IMR-90 (cell line): ENCODE data around the gene PRR4.

Experiments used
- BHLHE40 ChIP-seq: fragments of 150-350 bp; IDR thresholded peaks from 2 replicates; pipeline ENCODE4 v1.6.1; 2016; ENCODE audit warnings: mild to moderate bottlenecking, low read depth, low read length
- FOS ChIP-seq: fragments of 150-350 bp; IDR thresholded peaks from 2 replicates; pipeline ENCODE4 v1.6.1; 2016; ENCODE audit warnings: low read depth, low read length
- MAFK ChIP-seq: IDR thresholded peaks from 2 replicates; pipeline ENCODE4 v1.6.1; 2012; ENCODE audit warnings: low read depth, low read length, improper control_type of control experiment
- MAZ ChIP-seq: IDR thresholded peaks from 2 replicates; pipeline ENCODE4 v1.6.1; 2012; ENCODE audit warnings: low read depth, mild to moderate bottlenecking, low read length, improper control_type of control experiment, moderate library complexity, borderline replicate concordance
- MXI1 ChIP-seq: IDR thresholded peaks from 2 replicates; pipeline ENCODE4 v1.6.1; 2012; ENCODE audit warnings: low read depth, mild to moderate bottlenecking, low read length, moderate library complexity, borderline replicate concordance
- POLR2A ChIP-seq: IDR thresholded peaks from 2 replicates; pipeline ENCODE4 v1.6.1; 2012; ENCODE audit warnings: mild to moderate bottlenecking, low read depth, low read length
- RAD21 ChIP-seq: IDR thresholded peaks from 2 replicates; pipeline ENCODE4 v1.6.1; 2012; ENCODE audit warnings: low read length, improper control_type of control experiment
- RCOR1 ChIP-seq: IDR thresholded peaks from 2 replicates; pipeline ENCODE4 v1.6.1; 2012; ENCODE audit warnings: mild to moderate bottlenecking, low read length, improper control_type of control experiment; ENCODE audit not compliant: insufficient replicate concordance
- SMC3 ChIP-seq: fragments of 150-350 bp; IDR thresholded peaks from 2 replicates; pipeline ENCODE4 v1.6.1; 2016; ENCODE audit warnings: low read depth, mild to moderate bottlenecking, antibody characterized with exemption, low read length, moderate library complexity
- TF ChIP-seq, protein P1 (sequence below): conservative IDR thresholded peaks from 2 replicates; pipeline ENCODE4 v1.5.1; 2012; ENCODE audit warnings: mild to moderate bottlenecking, low read depth, low read length, improper control_type of control experiment
- TF ChIP-seq, protein P2 (sequence below): fragments of 150-350 bp; IDR thresholded peaks from 2 replicates; pipeline ENCODE4 v1.6.1; 2016; ENCODE audit warnings: low read depth, mild to moderate bottlenecking, low read length, moderate library complexity, borderline replicate concordance
- TF ChIP-seq, protein P3 (sequence below): fragments of 150-350 bp; IDR thresholded peaks from 2 replicates; pipeline ENCODE4 v1.6.1; 2017; ENCODE audit warnings: mild to moderate bottlenecking, antibody characterized with exemption, low read length, low read depth

DNA sequence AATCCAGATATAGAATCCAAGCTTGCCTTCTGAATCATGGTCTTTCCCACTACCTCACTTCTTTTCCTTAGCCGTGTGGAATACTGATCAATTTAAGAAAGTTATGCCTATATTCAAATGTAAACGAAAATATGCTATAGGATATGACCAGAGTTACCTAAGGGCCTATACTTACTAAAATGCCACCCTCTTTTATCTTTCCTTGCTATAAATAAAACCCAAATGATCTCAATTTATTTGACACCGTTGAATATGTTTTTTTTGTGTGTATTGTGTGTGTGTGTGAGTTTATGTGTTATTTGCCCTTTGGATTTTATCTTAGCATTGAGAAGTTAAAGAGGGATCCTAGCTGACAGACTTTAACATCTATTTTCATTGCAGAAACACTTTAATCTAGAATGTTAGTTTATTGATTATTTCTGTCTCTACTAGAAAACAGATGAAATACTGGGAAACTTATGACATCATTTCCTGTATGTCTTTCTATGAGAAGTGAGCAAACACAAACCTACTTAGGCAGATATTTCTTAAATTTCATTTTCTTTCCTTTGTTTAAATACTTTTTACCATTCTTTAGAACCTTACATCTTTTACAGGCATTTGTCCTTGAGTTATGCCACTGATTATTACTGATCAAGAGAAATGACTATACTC lies 37.3 kb downstream of the PRR4 start:
- TF ChIP-seq MAZ (no peak), POLR2A (no peak), RAD21 (no peak), FOS (no peak), MXI1 (no peak), BHLHE40 (no peak), SMC3 (no peak), RCOR1 (no peak), MAFK (no peak)
- TF ChIP-seq, protein P1, sequence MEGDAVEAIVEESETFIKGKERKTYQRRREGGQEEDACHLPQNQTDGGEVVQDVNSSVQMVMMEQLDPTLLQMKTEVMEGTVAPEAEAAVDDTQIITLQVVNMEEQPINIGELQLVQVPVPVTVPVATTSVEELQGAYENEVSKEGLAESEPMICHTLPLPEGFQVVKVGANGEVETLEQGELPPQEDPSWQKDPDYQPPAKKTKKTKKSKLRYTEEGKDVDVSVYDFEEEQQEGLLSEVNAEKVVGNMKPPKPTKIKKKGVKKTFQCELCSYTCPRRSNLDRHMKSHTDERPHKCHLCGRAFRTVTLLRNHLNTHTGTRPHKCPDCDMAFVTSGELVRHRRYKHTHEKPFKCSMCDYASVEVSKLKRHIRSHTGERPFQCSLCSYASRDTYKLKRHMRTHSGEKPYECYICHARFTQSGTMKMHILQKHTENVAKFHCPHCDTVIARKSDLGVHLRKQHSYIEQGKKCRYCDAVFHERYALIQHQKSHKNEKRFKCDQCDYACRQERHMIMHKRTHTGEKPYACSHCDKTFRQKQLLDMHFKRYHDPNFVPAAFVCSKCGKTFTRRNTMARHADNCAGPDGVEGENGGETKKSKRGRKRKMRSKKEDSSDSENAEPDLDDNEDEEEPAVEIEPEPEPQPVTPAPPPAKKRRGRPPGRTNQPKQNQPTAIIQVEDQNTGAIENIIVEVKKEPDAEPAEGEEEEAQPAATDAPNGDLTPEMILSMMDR = no peak
- TF ChIP-seq, protein P2, sequence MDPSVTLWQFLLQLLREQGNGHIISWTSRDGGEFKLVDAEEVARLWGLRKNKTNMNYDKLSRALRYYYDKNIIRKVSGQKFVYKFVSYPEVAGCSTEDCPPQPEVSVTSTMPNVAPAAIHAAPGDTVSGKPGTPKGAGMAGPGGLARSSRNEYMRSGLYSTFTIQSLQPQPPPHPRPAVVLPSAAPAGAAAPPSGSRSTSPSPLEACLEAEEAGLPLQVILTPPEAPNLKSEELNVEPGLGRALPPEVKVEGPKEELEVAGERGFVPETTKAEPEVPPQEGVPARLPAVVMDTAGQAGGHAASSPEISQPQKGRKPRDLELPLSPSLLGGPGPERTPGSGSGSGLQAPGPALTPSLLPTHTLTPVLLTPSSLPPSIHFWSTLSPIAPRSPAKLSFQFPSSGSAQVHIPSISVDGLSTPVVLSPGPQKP = no peak
- TF ChIP-seq, protein P3, sequence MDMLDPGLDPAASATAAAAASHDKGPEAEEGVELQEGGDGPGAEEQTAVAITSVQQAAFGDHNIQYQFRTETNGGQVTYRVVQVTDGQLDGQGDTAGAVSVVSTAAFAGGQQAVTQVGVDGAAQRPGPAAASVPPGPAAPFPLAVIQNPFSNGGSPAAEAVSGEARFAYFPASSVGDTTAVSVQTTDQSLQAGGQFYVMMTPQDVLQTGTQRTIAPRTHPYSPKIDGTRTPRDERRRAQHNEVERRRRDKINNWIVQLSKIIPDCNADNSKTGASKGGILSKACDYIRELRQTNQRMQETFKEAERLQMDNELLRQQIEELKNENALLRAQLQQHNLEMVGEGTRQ = no peak
